Left lobe of liver (tissue), 2 donors: ENCODE data around the gene PIAS4. TPM values are rescaled to one million over a fixed set of nuclear protein-coding genes. Genes with fewer than 3 reads are reported as not detected.

ENCODE experiments used
- ATAC-seq: fragments of 200-7000 bp; cut with Tn5 transposase; one replicate; pipeline ENCODE4 v1.9.1; 2020; ENCODE audit warnings: mild to moderate bottlenecking, moderate library complexity
- DNase-seq: peaks from one replicate; pipeline ENCODE4 v3.0.0-alpha.2; 2020; ENCODE audit warnings: low spot score
- total RNA-seq: library from RNA; stranded (reverse); gene quantifications from one replicate; pipeline ENCODE4 v1.2.1, GENCODE V29; 2021
- donor health status: DM: no; HTN: no; CAD: no; lungs with moderate emphysema.
- donor health status: DM: no; HTN: yes; CAD: no.

Gene PIAS4
- total RNA-seq, 1 donor from 2014 or later = 13.6 TPM

GRCh38 chr19:4018140-4018613 is 10.6 kb downstream of the PIAS4 start:
- ATAC-seq (no peak), DNase-seq (no peak)

- no peak for ATAC-seq
- no peak for DNase-seq
Measured at GRCh38 chr19:4018775-4019504, 11.4 kb downstream of the PIAS4 start.

- ATAC-seq = no peak
Measured at GRCh38 chr19:4019578-4019977, 12.0 kb downstream of the PIAS4 start.

GRCh38 chr19:4023600-4024398 is 16.3 kb downstream of the PIAS4 start:
- peak; percentile 59 for ATAC-seq
- DNase-seq = peak; percentile 48

More at GRCh38 chr19:4019578-4019977, 12.0 kb downstream of the PIAS4 start:
- DNase-seq = peak; percentile 42

GRCh38 chr19:4025317-4025716 is 17.8 kb downstream of the PIAS4 start:
- ATAC-seq = no peak
- no peak for DNase-seq

GRCh38 chr19:4027146-4027545 is 19.6 kb downstream of the PIAS4 start:
- DNase-seq = no peak
- no peak for ATAC-seq

GRCh38 chr19:4028334-4029246 is 21.1 kb downstream of the PIAS4 start:
- DNase-seq = no peak
- no peak for ATAC-seq

- ATAC-seq = no peak
- DNase-seq = no peak
Measured at GRCh38 chr19:4029247-4029614, 21.7 kb downstream of the PIAS4 start.

- DNase-seq (no peak), ATAC-seq (no peak)
Measured at GRCh38 chr19:4030552-4030951, 23.0 kb downstream of the PIAS4 start.

GRCh38 chr19:4030981-4031380 is 23.4 kb downstream of the PIAS4 start:
- DNase-seq = no peak
- ATAC-seq = no peak

- DNase-seq = no peak
- ATAC-seq = no peak
Measured at GRCh38 chr19:4031420-4031819, 23.9 kb downstream of the PIAS4 start.

- no peak for DNase-seq
Measured at GRCh38 chr19:4032436-4032835, 24.9 kb downstream of the PIAS4 start.

GRCh38 chr19:4033028-4033956 is 25.8 kb downstream of the PIAS4 start:
- no peak for DNase-seq
- no peak for ATAC-seq

More at GRCh38 chr19:4032436-4032835, 24.9 kb downstream of the PIAS4 start:
- no peak for ATAC-seq

- peak; percentile 3 for ATAC-seq
- no peak for DNase-seq
Measured at GRCh38 chr19:4034048-4035017, 26.8 kb downstream of the PIAS4 start.

- no peak for DNase-seq
- ATAC-seq = peak; percentile 3
Measured at GRCh38 chr19:4035018-4035566, 27.6 kb downstream of the PIAS4 start.

- DNase-seq (no peak), ATAC-seq (peak; percentile 5)
Measured at GRCh38 chr19:4035582-4035981, 28.0 kb downstream of the PIAS4 start.

GRCh38 chr19:4036576-4037300 is 29.2 kb downstream of the PIAS4 start:
- no peak for DNase-seq

More at GRCh38 chr19:4036576-4037300, 29.2 kb downstream of the PIAS4 start:
- ATAC-seq = no peak
